Neural progenitor cell (in vitro differentiated cells): ENCODE results near the gene CHST14. TPM values are rescaled to one million over a fixed set of nuclear protein-coding genes. Genes with fewer than 3 reads are reported as not detected.

Experiments used
- DNase-seq: peaks from one replicate; pipeline ENCODE4 v3.0.0-alpha.2; 2016; ENCODE audit warnings: low spot score
- H2AFZ ChIP-seq: fragments of 200-600 bp; sonication (generic); replicated peaks from 2 replicates; pipeline ENCODE4 v1.6.1; 2016; ENCODE audit warnings: antibody characterized with exemption
- H3F3A ChIP-seq: fragments of 200-600 bp; sonication (generic); 2 replicates; pipeline ENCODE4 v1.6.1; 2016; ENCODE audit warnings: antibody characterized with exemption, low read depth
- H3K27ac ChIP-seq: fragments of 200-600 bp; sonication (generic); 2 replicates; pipeline ENCODE4 v1.5.1; 2016; ENCODE audit warnings: mild to moderate bottlenecking
- H3K27me3 ChIP-seq: fragments of 200-600 bp; sonication (generic); 2 replicates; pipeline ENCODE4 v1.6.1; 2016; ENCODE audit warnings: mild to moderate bottlenecking, moderate library complexity
- H3K36me3 ChIP-seq: fragments of 200-600 bp; sonication (generic); 2 replicates; pipeline ENCODE4 v1.5.1; 2016
- H3K4me1 ChIP-seq: fragments of 200-600 bp; sonication (generic); 2 replicates; pipeline ENCODE4 v1.6.1; 2016; ENCODE audit warnings: mixed run types
- H3K4me2 ChIP-seq: fragments of 200-600 bp; sonication (generic); 2 replicates; pipeline ENCODE4 v1.6.1; 2016
- H3K4me3 ChIP-seq: fragments of 200-600 bp; sonication (generic); 2 replicates; pipeline ENCODE4 v1.5.1; 2016
- H3K79me2 ChIP-seq: fragments of 200-600 bp; sonication (generic); 2 replicates; pipeline ENCODE4 v1.6.1; 2016; ENCODE audit warnings: low read depth
- H3K9ac ChIP-seq: fragments of 200-600 bp; sonication (generic); 2 replicates; pipeline ENCODE4 v1.6.1; 2016
- H3K9me3 ChIP-seq: fragments of 200-600 bp; sonication (generic); 2 replicates; pipeline ENCODE4 v1.5.1; 2016; ENCODE audit warnings: low read depth
- H4K20me1 ChIP-seq: fragments of 200-600 bp; sonication (generic); 2 replicates; pipeline ENCODE4 v1.6.1; 2016; ENCODE audit warnings: low read depth
- H3K27ac Mint-ChIP-seq: 3 replicates; pipeline ENCODE4 v1.8.0; 2021; ENCODE audit warnings: mixed read lengths
- H3K27me3 Mint-ChIP-seq: 2 replicates; pipeline ENCODE4 v1.8.0; 2022; ENCODE audit warnings: low read depth, mild to moderate bottlenecking, inconsistent platforms, moderate library complexity, mixed read lengths; ENCODE audit not compliant: insufficient read depth
- H3K36me3 Mint-ChIP-seq: 3 replicates; pipeline ENCODE4 v1.8.0; 2021; ENCODE audit warnings: mixed read lengths
- H3K4me1 Mint-ChIP-seq: 3 replicates; pipeline ENCODE4 v1.8.0; 2021; ENCODE audit warnings: mixed read lengths
- H3K4me3 Mint-ChIP-seq: 3 replicates; pipeline ENCODE4 v1.8.0; 2021; ENCODE audit warnings: mild to moderate bottlenecking, moderate library complexity, mixed read lengths
- H3K9me3 Mint-ChIP-seq: 3 replicates; pipeline ENCODE4 v1.8.0; 2020; ENCODE audit warnings: mixed read lengths
- CTCF ChIP-seq: fragments of 200-600 bp; sonication (generic); IDR thresholded peaks from 2 replicates; pipeline ENCODE4 v1.5.1; 2017; ENCODE audit warnings: antibody characterized with exemption, mild to moderate bottlenecking
- EZH2 ChIP-seq: fragments of 200-600 bp; sonication (generic); IDR thresholded peaks from 2 replicates; pipeline ENCODE4 v1.6.1; 2017; ENCODE audit warnings: antibody characterized with exemption, mild to moderate bottlenecking, moderate library complexity
- EZH2phosphoT487 ChIP-seq: fragments of 200-600 bp; sonication (generic); IDR thresholded peaks from 2 replicates; pipeline ENCODE4 v1.6.1; 2017; ENCODE audit warnings: antibody characterized with exemption
- total RNA-seq: library from RNA; depleted of rRNA; stranded (reverse); fragments of >200 nt; gene quantifications from 2 replicates; pipeline ENCODE4 v1.2.3, GENCODE V29; 2015; ENCODE audit warnings: low replicate concordance

The CHST14 gene
- total RNA-seq, 1 donor from 2014 or later = 11.9 TPM

- H3K27me3 ChIP-seq = peaks cover 74% of the 10 kb centered on the region
- no peaks in the 10 kb centered on the region for H3K9me3 ChIP-seq
These were observed 35.1 kb upstream of the CHST14 start for GRCh38 chr15:40435710-40436089.

GRCh38 chr15:40436116-40436891 lies 34.5 kb upstream of the CHST14 start:
- Mint-ChIP-seq H3K4me1 (peaks cover 35% of the 10 kb centered on the region), H3K36me3 (no peaks in the 10 kb centered on the region), H3K4me3 (peak overlapping the region; percentile 79), H3K9me3 (no peaks in the 10 kb centered on the region), H3K27ac (no peak overlapping the region), H3K27me3 (peaks cover 64% of the 10 kb centered on the region)
- no peaks in the 10 kb centered on the region for H3K9me3 ChIP-seq
- H3K27ac ChIP-seq = no peak overlapping the region
- no peak for TF ChIP-seq EZH2phosphoT487
- no peak for TF ChIP-seq CTCF
- peak; percentile 50 for TF ChIP-seq EZH2
- no peak overlapping the region for H3K9ac ChIP-seq
- no peaks in the 10 kb centered on the region for H4K20me1 ChIP-seq
- DNase-seq = peak; percentile 45
- peak overlapping the region; percentile 89 for H3K4me2 ChIP-seq
- H2AFZ ChIP-seq = peak overlapping the region; percentile 75
- peaks cover 74% of the 10 kb centered on the region for H3K27me3 ChIP-seq
- H3K79me2 ChIP-seq = peaks cover 3% of the 10 kb centered on the region
- no peaks in the 10 kb centered on the region for H3K36me3 ChIP-seq
- H3K4me1 ChIP-seq = peaks cover 36% of the 10 kb centered on the region
- H3F3A ChIP-seq = peaks cover 22% of the 10 kb centered on the region
- H3K4me3 ChIP-seq = peak overlapping the region; percentile 64

More at GRCh38 chr15:40435710-40436089, 35.1 kb upstream of the CHST14 start:
- Mint-ChIP-seq H3K27ac (no peak overlapping the region), H3K36me3 (no peaks in the 10 kb centered on the region), H3K9me3 (no peaks in the 10 kb centered on the region), H3K4me3 (peak overlapping the region; percentile 57), H3K4me1 (peaks cover 36% of the 10 kb centered on the region), H3K27me3 (peaks cover 65% of the 10 kb centered on the region)
- DNase-seq = no peak
- Histone ChIP-seq H3F3A (peaks cover 22% of the 10 kb centered on the region), H2AFZ (peak overlapping the region; percentile 75), H3K4me1 (peaks cover 36% of the 10 kb centered on the region), H3K36me3 (no peaks in the 10 kb centered on the region), H3K9ac (no peak overlapping the region), H3K4me3 (peak overlapping the region; percentile 64), H3K79me2 (no peaks in the 10 kb centered on the region), H3K4me2 (peak overlapping the region; percentile 89), H3K27ac (no peak overlapping the region), H4K20me1 (no peaks in the 10 kb centered on the region)
- TF ChIP-seq EZH2 = peak; percentile 65
- TF ChIP-seq EZH2phosphoT487 = no peak

DNA sequence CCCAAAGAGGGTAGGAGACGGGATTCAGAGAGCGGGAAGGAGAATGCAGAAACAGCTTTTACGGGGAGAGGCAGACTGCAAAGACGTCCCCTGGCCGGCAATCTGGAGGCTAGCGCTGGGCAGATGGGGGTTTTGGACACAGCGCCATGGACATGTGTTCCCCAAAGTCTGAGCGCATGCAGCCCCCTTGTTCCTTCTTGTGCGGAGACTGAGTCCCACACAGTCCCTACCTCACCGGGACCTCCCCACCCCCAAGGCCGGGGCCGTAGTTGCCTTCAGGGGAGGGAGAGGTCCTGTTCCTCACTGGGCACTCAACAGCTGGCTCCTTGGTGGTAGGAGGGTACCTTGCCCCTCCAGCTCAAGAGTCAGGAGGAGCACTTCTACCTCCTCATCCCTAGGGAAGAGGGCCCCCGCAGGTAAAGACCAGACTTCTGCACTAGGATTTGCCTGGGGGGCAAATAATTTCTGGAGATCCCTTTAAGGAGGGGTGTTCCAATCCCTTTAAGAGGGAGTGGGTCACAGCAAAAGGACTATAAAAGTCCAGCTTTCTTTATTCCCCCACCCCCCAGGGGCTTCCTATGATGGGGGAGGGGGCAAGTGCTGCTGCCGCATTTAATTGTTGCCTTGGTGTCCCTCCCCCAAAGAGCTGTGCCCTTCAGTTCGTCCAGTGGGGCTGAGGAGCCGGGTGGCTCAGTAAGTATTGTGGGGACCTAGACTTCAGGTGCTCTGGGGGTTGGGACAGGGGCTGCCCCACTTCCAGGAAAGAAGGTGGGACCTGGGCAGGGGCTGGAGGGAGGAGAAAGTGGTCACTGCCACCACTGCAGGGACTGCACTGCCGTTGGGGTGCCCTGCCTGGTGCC lies 33.7 kb upstream of the CHST14 start:
- peak overlapping the region; percentile 89 for H3K4me2 ChIP-seq
- no peak overlapping the region for H3K27ac Mint-ChIP-seq
- no peak overlapping the region for H3K9ac ChIP-seq

More for the DNA sequence above, 33.7 kb upstream of the CHST14 start:
- peaks cover 64% of the 10 kb centered on the region for H3K27me3 Mint-ChIP-seq
- H3K4me3 Mint-ChIP-seq = peak overlapping the region; percentile 79
- Histone ChIP-seq H4K20me1 (peaks cover 6% of the 10 kb centered on the region), H3K27ac (no peak overlapping the region), H2AFZ (peak overlapping the region; percentile 75), H3F3A (peaks cover 22% of the 10 kb centered on the region), H3K36me3 (no peaks in the 10 kb centered on the region), H3K79me2 (peaks cover 10% of the 10 kb centered on the region), H3K27me3 (peaks cover 74% of the 10 kb centered on the region), H3K4me3 (peak overlapping the region; percentile 64), H3K4me1 (peaks cover 36% of the 10 kb centered on the region), H3K9me3 (no peaks in the 10 kb centered on the region)
- peaks cover 35% of the 10 kb centered on the region for H3K4me1 Mint-ChIP-seq
- H3K9me3 Mint-ChIP-seq = no peaks in the 10 kb centered on the region
- TF ChIP-seq EZH2phosphoT487 (peak; percentile 55), CTCF (no peak), EZH2 (no peak)
- DNase-seq = peak; percentile 25
- no peaks in the 10 kb centered on the region for H3K36me3 Mint-ChIP-seq
